ENCODE measurements around the gene CNTNAP2.
A peak's percentile ranks its signal among the peaks of the same experiment; 100 is the strongest.

DNA sequence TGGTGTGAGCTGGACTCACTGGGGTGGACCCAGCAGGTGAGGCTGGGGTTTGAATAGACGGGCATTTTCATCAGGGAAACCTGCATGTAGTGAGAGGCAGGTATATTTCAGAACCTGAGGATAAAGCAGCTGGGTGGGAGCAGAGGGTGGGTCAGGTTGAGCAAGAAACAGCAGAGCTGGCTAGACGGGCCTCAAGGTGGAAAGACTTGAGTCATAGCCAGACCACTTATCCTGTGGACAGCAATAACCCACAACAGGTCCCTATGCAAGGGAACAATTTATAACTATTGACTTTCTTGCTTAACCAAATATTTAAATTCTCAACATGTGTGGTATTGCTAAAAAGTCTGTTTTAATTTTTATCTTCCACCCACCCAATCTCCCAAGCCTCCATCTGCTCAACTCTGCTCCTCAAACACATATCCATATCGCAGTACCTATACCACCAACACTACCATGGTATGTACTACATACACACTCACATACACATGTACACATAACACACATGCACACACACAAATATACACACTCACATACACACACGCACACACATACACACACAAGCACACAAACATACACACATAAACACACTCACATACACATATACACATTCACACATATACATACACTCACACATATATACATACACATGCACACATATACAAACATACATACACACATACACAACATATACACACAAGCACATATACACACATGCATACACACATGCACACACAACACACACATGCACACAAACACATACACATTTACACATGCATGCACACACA is 2345.0 kb downstream of the CNTNAP2 start:
- TF ChIP-seq CTCF (IDR thresholded peaks at IDR 0.05 in 2 of 3, conservative IDR thresholded peaks at IDR 0.05 in 1 of 3; ENCODE audit: insufficient read depth in 2 of 3, low read depth in 1 of 3, low read length in 3 of 3): no peak
- no peak for TF ChIP-seq ZNF282 (CRISPR knock-in tag; IDR thresholded peaks at IDR 0.05)
- TF ChIP-seq EZH2 (IDR thresholded peaks at IDR 0.05; ENCODE audit: borderline replicate concordance, low read depth, low read length): no peak
- no peak for TF ChIP-seq HDAC8 (tag; IDR thresholded peaks at IDR 0.05)
- TF ChIP-seq HDAC1 (IDR thresholded peaks at IDR 0.05): peak in 1 of 2 experiments; percentile 43; a peak in 1 of 4 replicates
- no peak for TF ChIP-seq ELF1 (tag; IDR thresholded peaks at IDR 0.05)
- no peak for TF ChIP-seq TAF1 (IDR thresholded peaks at IDR 0.05; ENCODE audit: control insufficient read depth, extremely low read depth, insufficient read depth, low read length, severe bottlenecking)
- no peak for TF ChIP-seq PTTG1 (tag; IDR thresholded peaks at IDR 0.05; ENCODE audit: low read depth)
- TF ChIP-seq STAG1 (CRISPR knock-in tag; IDR thresholded peaks at IDR 0.05; ENCODE audit: borderline replicate concordance): no peak
